DOHH2 (cell line): Measurements from ENCODE around the gene PSME4.

ENCODE experiments used
- EZH2phosphoT487 ChIP-seq: fragments of 200-600 bp; sonication (generic); IDR thresholded peaks from 2 replicates; pipeline ENCODE4 v1.6.1; 2017; ENCODE audit warnings: borderline replicate concordance, mild to moderate bottlenecking, antibody characterized with exemption, low read length, moderate library complexity, mixed read lengths
- TF ChIP-seq, protein P1 (sequence below): fragments of 200-600 bp; sonication (generic); IDR thresholded peaks from one replicate; pipeline ENCODE4 v1.5.1; 2014; ENCODE audit warnings: antibody characterized with exemption, mild to moderate bottlenecking, low read depth, low read length; ENCODE audit not compliant: poor library complexity, severe bottlenecking

DNA sequence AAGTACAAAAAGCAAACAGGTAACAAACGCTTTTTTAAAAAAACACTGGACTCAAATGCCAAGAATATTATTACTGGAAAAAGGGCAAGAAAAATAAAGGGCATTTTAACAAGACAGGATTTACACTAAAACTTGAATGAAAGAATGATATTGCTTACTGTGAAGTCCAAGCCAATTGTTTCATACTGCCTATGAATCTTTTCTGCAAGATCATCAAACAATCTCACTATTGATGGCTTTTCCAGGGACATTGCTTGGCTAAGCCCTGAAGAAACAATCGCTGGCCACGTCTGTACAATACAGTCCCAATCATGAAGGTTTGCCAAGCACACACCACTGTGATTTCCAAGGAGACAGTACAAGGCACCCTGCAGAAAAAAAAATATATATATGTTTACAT is 69.6 kb downstream of the PSME4 start:
- TF ChIP-seq, protein P1, sequence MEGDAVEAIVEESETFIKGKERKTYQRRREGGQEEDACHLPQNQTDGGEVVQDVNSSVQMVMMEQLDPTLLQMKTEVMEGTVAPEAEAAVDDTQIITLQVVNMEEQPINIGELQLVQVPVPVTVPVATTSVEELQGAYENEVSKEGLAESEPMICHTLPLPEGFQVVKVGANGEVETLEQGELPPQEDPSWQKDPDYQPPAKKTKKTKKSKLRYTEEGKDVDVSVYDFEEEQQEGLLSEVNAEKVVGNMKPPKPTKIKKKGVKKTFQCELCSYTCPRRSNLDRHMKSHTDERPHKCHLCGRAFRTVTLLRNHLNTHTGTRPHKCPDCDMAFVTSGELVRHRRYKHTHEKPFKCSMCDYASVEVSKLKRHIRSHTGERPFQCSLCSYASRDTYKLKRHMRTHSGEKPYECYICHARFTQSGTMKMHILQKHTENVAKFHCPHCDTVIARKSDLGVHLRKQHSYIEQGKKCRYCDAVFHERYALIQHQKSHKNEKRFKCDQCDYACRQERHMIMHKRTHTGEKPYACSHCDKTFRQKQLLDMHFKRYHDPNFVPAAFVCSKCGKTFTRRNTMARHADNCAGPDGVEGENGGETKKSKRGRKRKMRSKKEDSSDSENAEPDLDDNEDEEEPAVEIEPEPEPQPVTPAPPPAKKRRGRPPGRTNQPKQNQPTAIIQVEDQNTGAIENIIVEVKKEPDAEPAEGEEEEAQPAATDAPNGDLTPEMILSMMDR: no peak
- TF ChIP-seq EZH2phosphoT487: no peak
